Activated T-helper 1 cell treated with anti-CD3 and anti-CD28 coated beads, Interleukin-2, amount 50 U/mL, for 16 hours (primary cell): Measurements from ENCODE around the gene CDK14.
"Not testable (repeated sequence)": the region's sequence is repeated elsewhere in the genome, so short reads cannot be mapped to it uniquely, and the experiment has no call there.

Source experiments
- DNase-seq, 2 donors: peaks; one replicate each; pipeline ENCODE4 v3.0.0-alpha.2; 2020; ENCODE audit warnings: low read depth in 1 of 2, low spot score in 1 of 2

The CDK14 gene

GRCh38 chr7:90751595-90751994 lies 155.5 kb downstream of the CDK14 start:
- no peak for DNase-seq

- no peak for DNase-seq
Measured at GRCh38 chr7:90752051-90752450, 155.9 kb downstream of the CDK14 start.

- DNase-seq, result no peak
Measured at GRCh38 chr7:90755041-90755440, 158.9 kb downstream of the CDK14 start.

GRCh38 chr7:90756366-90756765 lies 160.2 kb downstream of the CDK14 start:
- DNase-seq, result no peak

GRCh38 chr7:90757565-90757950 lies 161.4 kb downstream of the CDK14 start:
- not testable (repeated sequence) for DNase-seq

- DNase-seq, result no peak
Measured at GRCh38 chr7:90758933-90759562, 162.9 kb downstream of the CDK14 start.

- no peak for DNase-seq
Measured at GRCh38 chr7:90759710-90760109, 163.6 kb downstream of the CDK14 start.

GRCh38 chr7:90760892-90761291 lies 164.8 kb downstream of the CDK14 start:
- no peak for DNase-seq

GRCh38 chr7:90761584-90761983 lies 165.5 kb downstream of the CDK14 start:
- DNase-seq, result no peak

GRCh38 chr7:90763108-90763507 lies 167.0 kb downstream of the CDK14 start:
- no peak for DNase-seq

GRCh38 chr7:90764848-90765570 lies 168.9 kb downstream of the CDK14 start:
- DNase-seq, result no peak

GRCh38 chr7:90766814-90767564 lies 170.9 kb downstream of the CDK14 start:
- DNase-seq, result no peak

GRCh38 chr7:90768301-90768700 lies 172.2 kb downstream of the CDK14 start:
- no peak for DNase-seq

- no peak for DNase-seq
Measured at GRCh38 chr7:90769036-90769435, 172.9 kb downstream of the CDK14 start.

GRCh38 chr7:90769566-90769965 lies 173.4 kb downstream of the CDK14 start:
- DNase-seq, result not testable (repeated sequence)

GRCh38 chr7:90771281-90771680 lies 175.2 kb downstream of the CDK14 start:
- DNase-seq, result no peak

- DNase-seq, result no peak
Measured at GRCh38 chr7:90772410-90772809, 176.3 kb downstream of the CDK14 start.

GRCh38 chr7:90773269-90773668 lies 177.1 kb downstream of the CDK14 start:
- no peak for DNase-seq

GRCh38 chr7:90774706-90775105 lies 178.6 kb downstream of the CDK14 start:
- no peak for DNase-seq

- no peak for DNase-seq
Measured at GRCh38 chr7:90775383-90775965, 179.4 kb downstream of the CDK14 start.

GRCh38 chr7:90777041-90777440 lies 180.9 kb downstream of the CDK14 start:
- DNase-seq, result no peak

GRCh38 chr7:90777465-90777864 lies 181.3 kb downstream of the CDK14 start:
- DNase-seq, result no peak
